CD4-positive, alpha-beta T cell treated with Interleukin-4 for 4 hours (primary cell): ENCODE data around the gene ATP9A.
"Not testable (repeated sequence)": the region's sequence is repeated elsewhere in the genome, so short reads cannot be mapped to it uniquely, and the experiment has no call there.

ENCODE experiments used
- DNase-seq: peaks from one replicate; pipeline ENCODE4 v3.0.0-alpha.2; 2020

Gene ATP9A

DNA sequence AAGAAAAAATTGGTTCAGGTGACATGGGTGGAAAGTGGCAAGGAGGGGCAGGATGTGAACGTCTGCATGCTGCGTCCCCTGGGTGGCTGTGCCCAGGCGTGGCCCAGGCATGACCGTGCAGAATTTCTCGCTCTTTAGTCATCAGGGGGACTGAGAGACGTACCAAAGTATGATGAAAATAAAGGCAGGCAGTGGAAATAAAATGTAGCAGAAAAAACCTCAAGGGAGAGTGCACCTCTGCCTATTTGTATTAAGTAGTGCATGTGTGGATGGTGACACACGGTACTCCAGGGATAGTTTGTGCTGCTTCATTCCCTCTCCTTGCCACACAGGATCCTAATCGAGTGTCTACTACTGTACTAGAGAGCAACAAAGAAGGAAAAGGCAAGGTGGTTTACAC, 81.1 kb downstream of the ATP9A start:
- no peak for DNase-seq

DNA sequence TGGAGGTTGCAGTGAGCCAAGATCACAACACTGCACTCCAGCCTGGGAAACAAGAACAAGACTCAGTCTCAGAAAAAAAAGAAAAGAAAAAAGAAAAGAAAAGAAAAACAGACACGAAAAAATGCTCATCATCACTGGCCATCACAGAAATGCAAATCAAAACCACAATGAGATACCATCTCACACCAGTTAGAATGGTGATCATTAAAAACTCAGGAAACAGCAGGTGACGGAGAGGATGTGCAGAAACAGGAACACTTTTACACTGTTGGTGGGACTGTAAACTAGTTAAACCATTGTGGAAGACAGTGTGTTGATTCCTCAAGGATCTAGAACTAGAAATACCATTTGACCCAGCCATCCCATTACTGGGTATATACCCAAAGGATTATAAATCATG, 82.7 kb downstream of the ATP9A start:
- DNase-seq, result not testable (repeated sequence)

DNA sequence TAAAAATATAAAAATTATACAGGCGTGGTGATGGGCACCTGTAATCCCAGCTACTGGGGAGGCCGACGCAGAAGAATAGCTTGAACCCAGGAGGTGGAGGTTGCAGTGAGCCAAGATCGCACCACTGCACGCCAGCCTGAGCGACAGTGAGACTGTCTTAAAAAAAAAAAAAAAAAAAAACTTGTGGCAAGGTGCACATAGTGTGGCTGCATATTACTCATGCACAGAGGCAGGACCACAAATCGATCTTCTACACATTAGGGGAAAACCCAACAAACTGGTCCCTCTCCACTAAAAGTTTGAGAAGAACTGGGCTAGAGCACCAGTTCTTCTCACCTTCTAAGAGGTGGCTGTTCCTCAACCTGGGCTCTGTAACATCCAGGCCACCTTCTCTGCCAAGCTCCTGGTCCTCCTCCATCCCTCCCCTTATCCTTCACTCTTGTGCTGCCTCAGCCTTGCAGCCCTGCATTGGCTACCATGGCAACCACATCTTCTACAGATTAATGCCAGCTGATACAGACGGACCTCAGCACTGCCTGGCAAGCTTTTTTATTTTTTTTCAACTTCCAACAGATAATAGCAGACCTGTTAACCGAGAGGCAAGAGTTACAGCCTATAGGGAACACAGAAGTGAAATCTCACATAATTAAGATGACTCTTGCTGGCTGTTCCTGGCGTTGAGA, 88.0 kb downstream of the ATP9A start:
- DNase-seq, result no peak

DNA sequence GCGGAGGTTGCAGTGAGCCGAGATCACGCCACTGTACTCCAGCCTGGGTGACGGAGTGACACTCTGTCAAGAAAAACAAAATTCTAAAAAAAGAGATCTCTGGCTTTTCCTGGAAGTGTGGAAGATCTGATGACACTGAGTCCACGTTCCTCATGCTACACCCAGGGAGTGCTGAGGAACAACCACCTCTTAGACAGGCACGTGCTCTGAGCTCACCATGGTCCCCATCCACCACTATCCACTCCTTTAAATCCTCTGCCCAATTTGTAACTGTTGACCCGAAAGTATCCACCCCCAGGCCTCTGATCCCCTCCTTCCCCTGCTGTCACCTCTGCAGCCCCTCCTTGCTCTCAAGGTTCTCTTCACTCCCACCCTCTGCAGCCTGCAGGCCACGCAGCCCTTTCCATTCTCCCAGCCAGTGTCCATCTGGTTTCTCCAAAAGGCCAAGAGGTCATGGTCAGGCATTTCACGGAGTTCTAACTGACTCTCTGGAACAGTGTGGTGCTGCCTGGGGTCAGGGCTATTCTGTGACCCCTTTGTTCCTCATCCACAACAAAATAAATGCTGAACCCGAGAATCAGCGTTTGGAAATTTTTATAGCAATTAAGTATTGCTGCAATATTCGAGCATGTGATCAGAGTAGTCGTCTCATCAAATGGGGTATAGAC, 88.8 kb downstream of the ATP9A start:
- DNase-seq, result no peak

DNA sequence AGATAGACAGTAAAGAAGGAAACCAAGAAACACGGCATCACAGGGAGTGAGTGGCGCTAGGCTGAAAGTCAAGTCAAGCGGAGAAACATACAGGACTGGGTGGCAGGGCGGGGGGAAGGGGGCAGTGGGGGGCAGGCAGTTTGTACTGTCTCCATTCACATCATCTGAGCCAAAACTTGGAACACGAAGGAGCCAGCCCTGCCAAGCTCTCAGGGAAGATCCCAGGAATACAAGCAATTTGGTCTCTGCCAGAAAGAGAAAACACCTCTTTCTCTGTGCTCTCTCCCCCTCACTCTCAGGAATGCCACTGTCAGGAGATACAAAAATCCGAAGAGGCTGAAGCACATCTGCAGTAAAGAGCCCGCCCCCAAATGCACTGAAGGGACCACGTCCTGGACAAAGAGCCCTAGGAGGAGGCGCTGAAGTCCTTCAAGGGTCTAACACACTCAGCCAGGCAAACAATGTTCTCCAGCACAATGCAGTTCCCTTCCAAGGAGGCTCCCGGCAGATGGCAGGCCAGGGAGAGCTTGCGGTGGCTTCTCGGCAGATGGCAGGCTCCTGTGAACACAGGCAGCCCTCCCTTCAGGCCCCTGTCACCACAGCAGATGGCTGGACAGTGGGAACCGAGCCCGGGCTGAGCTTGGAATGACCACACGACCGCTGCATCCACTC, 90.0 kb downstream of the ATP9A start:
- no peak for DNase-seq

DNA sequence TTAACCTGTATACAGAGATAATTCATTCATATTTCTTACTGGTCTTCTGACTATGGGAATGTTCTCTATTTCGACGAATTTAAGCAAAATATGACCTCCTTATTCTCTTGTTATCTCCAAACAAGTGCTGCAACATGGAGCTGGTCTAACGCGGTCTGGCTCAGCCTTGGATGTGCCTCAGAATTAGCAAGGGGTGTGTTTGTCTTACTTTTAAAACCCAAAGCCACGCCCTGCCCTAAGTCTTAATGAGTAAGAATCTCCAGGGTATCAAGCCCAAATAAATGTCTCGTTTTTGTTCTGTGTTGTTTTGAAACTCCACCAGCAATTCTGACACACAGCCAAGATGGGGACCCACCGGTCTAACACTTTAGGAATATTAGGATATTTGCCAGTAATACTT, 99.2 kb downstream of the ATP9A start:
- no peak for DNase-seq

DNA sequence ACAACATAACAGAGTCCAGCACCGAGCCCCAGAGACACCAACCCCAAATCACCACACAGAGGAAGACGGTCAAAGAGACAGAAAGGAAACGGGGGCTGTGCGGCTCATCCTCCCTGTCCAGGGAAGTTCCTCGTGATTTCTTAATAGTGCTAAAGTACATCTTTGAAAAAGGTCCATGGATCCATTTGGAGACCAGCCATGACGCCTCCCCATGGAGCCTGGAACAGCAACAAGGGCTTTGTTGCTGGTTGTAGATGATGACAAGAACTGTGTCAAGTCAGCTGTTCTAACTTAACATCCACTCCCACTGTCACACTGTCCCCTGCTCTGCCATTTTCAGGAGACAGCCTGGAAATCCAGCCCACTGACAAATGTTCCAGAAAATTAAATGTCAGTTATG, 99.7 kb downstream of the ATP9A start:
- DNase-seq, result no peak

DNA sequence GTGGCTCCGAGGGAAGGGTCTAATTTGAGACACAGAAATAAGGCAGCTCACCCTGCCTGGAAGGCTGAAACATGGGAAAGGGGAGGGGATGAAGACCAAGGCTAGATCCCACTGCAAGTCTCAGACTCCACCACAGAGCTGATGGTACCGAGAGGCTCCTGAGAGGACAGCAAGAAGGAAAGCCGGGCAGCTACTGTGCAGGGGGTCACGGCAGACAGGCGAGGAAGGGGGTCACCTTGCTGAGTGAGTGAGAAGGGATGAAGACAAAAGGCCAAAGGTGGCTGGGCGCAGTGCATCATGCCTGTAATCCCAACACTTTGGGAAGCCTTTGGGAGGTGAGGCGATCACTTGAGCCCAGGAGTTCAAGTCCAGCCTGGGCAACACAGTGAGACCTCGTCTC, 100.7 kb downstream of the ATP9A start:
- DNase-seq, result no peak

DNA sequence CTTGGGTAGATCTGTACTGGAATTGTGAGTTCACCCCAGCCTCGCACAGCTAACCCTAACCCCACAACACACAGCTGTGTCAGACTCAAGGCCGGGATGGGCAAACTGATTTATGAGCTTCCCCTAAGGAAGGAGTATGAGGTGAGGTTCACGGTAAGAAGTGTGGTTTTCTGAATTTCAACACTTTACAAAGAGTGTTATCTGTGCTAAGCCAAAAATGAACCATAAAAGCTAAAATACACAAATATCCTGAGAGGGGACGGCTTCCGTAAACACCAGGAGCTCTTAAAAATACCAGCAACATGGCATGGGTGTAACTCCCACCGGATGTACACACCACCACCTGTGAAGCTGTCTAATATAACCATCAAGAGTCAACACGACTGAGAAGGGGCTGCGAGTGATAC, 101.2 kb downstream of the ATP9A start:
- peak; percentile 38 for DNase-seq

DNA sequence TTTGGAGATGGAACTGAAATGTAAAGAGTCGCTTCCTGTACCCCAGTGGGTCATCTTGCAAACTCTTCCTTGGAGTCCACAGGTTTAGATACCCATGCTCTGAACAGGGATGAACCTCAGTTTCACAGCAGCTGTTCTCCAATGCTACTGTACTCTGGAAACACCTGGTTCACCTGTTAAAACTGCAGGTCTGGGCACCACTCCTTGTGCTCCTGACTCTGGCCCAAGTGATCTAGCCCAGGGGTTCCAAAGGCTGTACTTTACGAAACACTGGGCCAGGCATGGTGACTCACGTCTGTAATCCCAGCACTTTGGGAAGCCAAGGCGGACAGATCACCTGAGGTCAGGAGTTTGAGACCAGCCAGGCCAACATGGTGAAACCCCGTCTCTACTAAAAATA, 102.1 kb downstream of the ATP9A start:
- no peak for DNase-seq

DNA sequence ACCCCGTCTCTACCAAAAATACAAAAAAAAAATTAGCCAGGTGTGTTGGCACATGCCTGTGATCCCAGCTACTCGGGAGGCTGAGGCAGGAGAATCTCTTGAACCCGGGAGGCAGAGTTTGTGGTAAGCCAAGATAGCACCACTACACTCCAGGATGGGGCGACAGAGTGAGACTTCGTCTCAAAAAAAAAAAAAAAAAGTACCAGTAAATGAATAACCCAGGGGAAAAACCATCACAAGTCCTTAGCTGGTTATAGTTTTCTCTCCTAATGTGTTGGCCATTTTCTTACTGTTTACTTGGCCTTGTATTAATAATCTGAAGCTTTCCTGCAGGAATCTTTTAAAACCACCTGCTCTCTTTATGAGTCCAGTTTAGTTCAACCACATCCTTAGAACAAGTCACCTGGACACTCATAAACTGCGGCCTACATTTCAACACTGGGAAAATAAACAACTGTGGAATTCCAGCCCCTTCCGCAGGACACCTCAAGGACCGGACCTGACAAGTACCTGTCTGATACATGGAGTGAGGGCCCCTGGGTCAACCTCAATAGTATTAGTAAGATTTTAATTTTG, 102.6 kb downstream of the ATP9A start:
- no peak for DNase-seq

DNA sequence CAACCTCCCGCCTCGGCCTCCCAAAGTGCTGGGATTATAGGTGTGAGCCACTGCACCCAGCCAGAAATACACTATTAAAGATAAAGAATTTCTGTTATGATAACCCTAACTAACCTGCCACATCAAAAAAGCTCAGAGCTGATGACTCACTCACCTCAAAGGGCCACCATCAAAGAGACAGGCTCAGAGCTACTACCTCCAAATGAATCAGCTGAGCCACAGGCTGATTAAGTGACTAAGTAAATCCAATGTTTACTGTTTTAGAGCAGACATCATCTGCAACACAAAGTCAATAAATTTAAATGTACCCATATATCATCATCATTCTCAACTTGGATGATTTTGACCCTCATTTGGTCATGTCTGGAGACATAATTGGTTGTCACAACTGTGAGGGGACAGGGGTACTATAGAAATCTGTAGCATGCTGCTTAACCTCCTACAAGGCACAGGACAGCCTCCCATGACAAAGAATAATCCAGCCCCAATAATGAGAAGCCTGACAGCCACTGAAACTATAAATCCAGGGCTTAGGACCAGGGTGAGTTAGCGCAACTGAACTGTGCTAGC, 106.5 kb downstream of the ATP9A start:
- DNase-seq, result peak; percentile 71

DNA sequence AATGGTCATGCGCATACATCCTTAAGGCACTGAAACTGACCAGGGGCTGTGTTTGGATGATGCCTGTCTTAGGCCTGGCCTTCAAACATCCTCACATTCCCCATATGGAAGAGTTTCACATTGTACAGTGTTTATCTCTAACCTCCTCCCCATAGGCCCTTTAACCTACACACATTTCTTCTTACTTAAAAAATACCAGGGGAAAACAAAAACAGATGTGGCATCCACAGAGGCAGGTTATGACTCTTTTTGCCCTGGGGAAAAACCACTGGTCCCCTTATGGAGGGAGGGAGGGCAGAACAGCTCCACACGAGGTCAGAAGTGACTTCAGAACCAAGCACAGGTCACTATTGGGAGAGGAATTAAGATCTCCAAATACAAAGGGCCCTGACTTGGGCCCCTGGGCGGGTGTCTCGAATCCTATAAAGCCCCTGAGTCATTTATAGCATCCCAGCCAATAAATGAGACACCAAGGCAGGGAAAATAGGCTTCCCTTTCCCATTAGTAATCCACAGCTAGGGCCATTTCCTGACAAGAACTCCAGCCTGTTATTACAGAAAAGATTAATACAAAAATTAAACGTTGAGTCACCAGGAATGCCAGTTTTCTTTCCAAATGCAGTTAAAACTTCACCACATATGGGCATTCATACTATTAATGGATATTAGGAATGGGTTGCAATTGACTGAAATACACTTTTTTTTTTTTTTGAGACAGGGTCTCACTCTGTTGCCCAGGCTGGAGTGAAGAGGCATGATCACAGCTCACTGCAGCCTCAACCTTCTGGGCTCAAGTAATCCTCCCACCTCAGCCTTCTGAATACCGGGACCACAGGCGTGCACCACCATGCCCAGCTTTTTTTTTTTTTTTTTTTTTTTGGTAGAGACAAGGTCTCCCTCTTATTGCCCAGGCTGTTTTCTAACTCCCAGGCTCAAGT, 107.2 kb downstream of the ATP9A start:
- DNase-seq, result no peak

DNA sequence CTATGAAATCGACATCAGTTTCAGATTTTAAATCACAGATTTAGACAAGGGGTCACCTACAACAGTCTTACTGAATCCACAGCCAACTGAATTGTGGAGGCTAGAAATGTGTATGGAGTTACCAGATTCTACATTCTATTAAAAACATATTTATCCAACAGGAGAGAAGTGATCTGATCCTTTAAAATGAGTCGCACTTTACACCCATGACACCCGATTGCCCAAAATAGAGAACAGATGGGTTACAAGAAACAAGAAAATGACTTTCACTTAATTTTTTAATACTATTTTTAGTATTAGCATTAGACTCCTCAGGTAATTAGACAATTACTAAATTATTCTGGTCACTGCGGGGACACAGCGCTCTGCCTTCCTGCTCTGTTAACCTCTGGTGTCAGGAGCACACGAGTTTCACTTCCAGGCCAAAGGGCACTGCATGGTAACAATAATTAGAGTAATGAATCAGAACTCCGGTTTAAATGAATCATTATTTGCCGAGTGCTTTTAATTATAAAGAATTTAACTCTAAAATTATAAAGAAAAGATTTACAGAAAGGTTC, 108.6 kb downstream of the ATP9A start:
- no peak for DNase-seq

DNA sequence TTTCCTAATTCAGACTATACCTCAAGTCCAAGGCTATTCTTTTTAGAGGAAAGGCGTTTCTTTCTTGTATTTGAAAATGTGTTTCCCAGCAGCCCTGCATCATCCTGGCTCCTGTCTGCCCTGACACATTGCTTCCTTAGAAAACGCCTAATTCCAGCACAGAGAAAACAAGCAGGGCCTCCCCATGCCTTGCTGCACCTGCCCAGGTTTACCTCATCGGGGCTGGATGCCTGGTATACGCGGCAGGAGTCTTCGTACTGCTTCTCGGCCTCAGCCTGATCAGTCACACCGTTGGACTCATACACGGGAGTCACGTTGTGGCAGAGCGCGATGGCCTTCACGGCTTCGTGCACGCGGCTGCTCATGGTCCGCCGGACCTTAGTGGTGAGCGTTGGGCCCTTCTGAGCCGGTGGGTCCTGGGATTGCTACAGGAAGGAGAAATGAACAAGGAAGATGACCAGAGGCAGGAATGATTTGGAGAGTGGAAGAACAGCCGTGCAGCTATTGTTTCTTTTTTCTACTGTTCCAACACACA, 111.4 kb downstream of the ATP9A start:
- no peak for DNase-seq

DNA sequence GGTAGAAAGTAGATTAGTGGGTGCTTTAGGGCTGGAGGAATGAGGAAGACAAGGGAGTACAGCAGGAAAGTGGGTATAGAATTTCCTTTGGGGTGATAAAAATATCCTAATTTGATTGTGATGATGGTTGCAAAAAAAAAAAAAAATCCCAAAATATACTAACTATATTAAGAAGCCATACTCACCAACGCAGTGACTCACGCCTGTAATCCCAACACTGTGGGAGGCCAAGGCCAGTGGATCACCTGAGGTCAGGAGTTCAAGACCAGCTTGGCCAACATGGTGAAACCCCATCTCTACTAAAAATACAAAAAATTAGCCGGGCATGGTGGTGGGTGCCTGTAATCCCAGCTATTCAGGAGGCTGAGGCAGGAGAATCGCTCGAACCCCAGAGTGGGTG, 112.1 kb downstream of the ATP9A start:
- DNase-seq, result not testable (repeated sequence)

DNA sequence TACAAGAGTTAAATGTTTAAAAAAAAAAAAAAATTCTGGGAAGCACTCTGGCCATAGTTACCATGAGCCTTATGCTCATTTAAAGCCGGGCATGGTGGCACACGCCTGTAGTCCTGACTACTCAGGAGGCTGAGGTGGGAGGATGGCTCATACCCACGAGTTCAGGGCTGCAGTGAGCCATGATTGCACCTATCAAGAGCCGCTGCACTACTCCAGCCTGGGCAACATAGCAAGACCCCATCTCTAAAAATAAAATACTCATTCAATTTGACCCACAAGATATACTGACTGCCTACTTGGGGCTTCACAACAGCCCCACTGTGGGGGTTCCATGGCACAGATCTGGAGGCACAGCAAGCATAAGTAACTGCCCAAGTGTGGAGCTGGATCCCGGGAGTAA, 113.7 kb downstream of the ATP9A start:
- DNase-seq, result no peak

DNA sequence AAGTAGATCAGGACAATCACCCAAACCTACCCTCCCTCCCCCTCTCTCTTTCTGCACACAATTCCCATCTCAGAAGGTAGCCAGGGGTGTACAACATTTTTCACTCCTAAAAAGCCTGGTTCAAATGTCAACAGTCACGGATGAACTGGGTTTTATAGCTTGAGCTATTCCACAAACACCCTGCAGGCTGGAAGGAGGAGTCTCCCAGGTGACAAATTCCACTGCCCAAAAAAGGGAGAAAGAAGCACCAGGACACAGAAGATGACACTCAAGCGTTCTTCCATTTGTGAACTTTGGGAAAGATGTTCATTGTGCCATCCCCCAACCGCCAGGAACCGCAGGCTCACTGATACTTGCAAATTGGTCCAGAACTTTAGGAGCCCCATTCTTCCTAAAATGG, 114.1 kb downstream of the ATP9A start:
- DNase-seq, result no peak

DNA sequence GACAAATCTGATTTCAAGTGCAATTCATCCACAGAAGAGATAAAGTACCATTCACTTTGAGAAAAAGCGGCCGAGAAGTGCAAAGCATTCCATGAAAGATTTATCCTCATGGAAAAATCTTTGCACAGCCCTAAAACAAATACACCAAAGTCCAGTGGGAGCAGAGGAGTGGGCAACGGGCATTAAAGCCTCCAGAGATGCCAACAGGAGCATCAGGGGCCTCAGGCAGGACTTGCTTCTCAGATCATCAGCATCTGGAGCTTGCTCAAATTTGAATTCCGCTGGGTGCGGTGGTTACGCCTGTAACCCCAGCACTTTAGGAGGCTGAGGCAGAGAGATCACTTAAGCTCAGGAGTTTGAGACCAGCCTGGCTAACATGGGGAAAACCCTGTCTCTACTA, 115.0 kb downstream of the ATP9A start:
- DNase-seq, result no peak

DNA sequence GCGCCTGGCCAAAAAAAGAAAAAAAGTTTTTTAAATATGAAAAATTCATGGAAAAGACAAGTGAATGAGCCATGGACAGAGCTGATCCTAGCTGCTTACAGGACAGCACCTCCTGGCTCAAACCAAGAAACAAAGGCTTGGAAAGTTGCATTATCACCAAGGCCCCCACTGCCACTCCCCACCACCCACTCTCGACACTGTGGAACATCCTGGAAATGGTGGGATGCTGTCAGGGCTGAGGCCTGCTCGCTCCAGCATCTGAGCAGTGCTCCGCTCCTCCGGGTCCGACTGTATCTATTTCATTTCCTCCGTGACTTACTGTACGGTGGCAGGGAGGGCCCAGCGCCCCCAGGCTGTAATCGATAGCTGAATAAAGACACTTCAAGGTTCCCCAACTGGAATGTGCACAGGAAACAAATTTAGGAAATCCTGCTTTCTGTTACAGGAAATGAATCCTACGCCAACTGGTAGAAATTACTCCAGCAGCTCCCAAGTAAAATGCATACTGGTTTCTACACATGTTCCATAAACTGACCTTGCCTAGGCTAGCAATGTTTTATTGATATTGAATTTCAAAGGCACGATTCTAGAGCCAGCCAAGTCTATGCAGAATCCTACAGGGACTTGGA, 116.2 kb downstream of the ATP9A start:
- no peak for DNase-seq

DNA sequence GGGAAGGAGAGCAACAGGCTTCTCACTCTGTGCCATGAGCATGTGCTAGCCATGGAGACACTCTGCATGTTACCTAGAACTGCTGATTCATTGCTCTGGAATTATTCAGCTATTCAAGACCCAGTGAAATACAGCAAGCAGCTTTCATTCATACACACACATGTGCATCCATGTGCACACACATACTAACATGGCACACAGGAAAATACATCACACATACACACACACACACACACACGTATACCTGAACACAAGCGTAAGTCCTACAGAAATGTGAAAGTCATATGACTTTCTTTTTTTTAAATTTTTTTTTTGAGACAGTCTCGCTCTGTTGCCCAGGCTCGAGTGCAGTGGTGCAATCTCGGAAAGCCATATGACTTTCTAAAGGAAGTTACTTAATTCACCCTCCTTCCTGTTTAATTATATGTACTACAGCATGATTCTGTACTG, 117.5 kb downstream of the ATP9A start:
- DNase-seq, result no peak
